Fibroblast of gingiva (primary cell): ENCODE results near the gene FAM117A.
A peak's percentile ranks its signal among the peaks of the same experiment; 100 is the strongest.

Source experiments
- DNase-seq: peaks from one replicate; pipeline ENCODE4 v3.0.0-alpha.2; 2011; ENCODE audit warnings: low read depth

Gene FAM117A

GRCh38 chr17:49763735-49764558, at the start of gene FAM117A:
Gene FAM117A, minus strand, starts transcription at chr17:49764131. Its CDS starts 44 bp downstream, at chr17:49764087.
- peak; percentile 92 for DNase-seq

- no peak for DNase-seq
These were observed 45.1 kb upstream of the FAM117A start for GRCh38 chr17:49809056-49809455.

- DNase-seq, result no peak
These were observed 34.8 kb upstream of the FAM117A start for GRCh38 chr17:49798738-49799137.

GRCh38 chr17:49798182-49798581, 34.3 kb upstream of the FAM117A start:
- no peak for DNase-seq

GRCh38 chr17:49795372-49795771, 31.4 kb upstream of the FAM117A start:
- DNase-seq, result no peak

- no peak for DNase-seq
These were observed 29.4 kb upstream of the FAM117A start for GRCh38 chr17:49793309-49793708.

GRCh38 chr17:49789243-49789578, 25.3 kb upstream of the FAM117A start:
- no peak for DNase-seq

GRCh38 chr17:49788478-49789242, 24.7 kb upstream of the FAM117A start, which contains the start of gene KAT7:
Gene KAT7, plus strand, starts transcription at chr17:49788681. Its CDS starts 154 bp downstream, at chr17:49788835.
- DNase-seq, result peak; percentile 99

GRCh38 chr17:49787884-49788477, 24.1 kb upstream of the FAM117A start:
- no peak for DNase-seq

- DNase-seq, result no peak
These were observed 20.7 kb upstream of the FAM117A start for GRCh38 chr17:49784636-49785035.

GRCh38 chr17:49783791-49784190, 19.9 kb upstream of the FAM117A start:
- no peak for DNase-seq

GRCh38 chr17:49783071-49783715, 19.3 kb upstream of the FAM117A start:
- peak; percentile 27 for DNase-seq

GRCh38 chr17:49779739-49780231, 15.9 kb upstream of the FAM117A start:
- DNase-seq, result peak; percentile 85

GRCh38 chr17:49779156-49779738, 15.3 kb upstream of the FAM117A start:
- DNase-seq, result no peak

- DNase-seq, result no peak
These were observed 13.6 kb upstream of the FAM117A start for GRCh38 chr17:49777563-49777962.

GRCh38 chr17:49776551-49777300, 12.8 kb upstream of the FAM117A start:
- no peak for DNase-seq

- DNase-seq, result no peak
These were observed 11.8 kb upstream of the FAM117A start for GRCh38 chr17:49775546-49776260.

- no peak for DNase-seq
These were observed 3.1 kb upstream of the FAM117A start for GRCh38 chr17:49766918-49767530.

GRCh38 chr17:49764559-49765180, 739 bp upstream of the FAM117A start:
- DNase-seq, result no peak
